WTC11 (cell line): ENCODE data around the gene MORN1. TPM values are rescaled to one million over a fixed set of nuclear protein-coding genes. Genes with fewer than 3 reads are reported as not detected.
A peak's percentile ranks its signal among the peaks of the same experiment; 100 is the strongest.

Experiments used
- ATAC-seq: fragments of 200-7000 bp; cut with Tn5 transposase; 2 replicates; pipeline ENCODE4 v1.10.0; 2021; ENCODE audit warnings: mild to moderate bottlenecking, moderate library complexity
- CTCF ChIA-PET: fragments of 300-600 bp; sonication (Branson Sonifier 250); formaldehyde crosslinking; loops from one replicate; lab custom pipeline; 2021; ENCODE audit warnings: antibody characterized with exemption; lab: Charles Lee
- POLR2A ChIA-PET: fragments of 350-600 bp; sonication (Branson Sonifier 250); formaldehyde crosslinking; loops from one replicate; lab custom pipeline; 2021; ENCODE audit warnings: antibody characterized with exemption; lab: Charles Lee
- DNase-seq: peaks from one replicate; pipeline ENCODE4 v3.0.0; 2021; ENCODE audit warnings: low spot score
- H3K27ac Mint-ChIP-seq: 2 replicates; pipeline ENCODE4 v1.8.0; 2021; ENCODE audit warnings: mixed read lengths
- H3K27me3 Mint-ChIP-seq: 2 replicates; pipeline ENCODE4 v1.8.0; 2021; ENCODE audit warnings: low read depth, mild to moderate bottlenecking, moderate library complexity, mixed read lengths
- H3K36me3 Mint-ChIP-seq: 2 replicates; pipeline ENCODE4 v1.8.0; 2021; ENCODE audit warnings: mixed read lengths
- H3K4me1 Mint-ChIP-seq: 2 replicates; pipeline ENCODE4 v1.8.0; 2022; ENCODE audit warnings: mixed read lengths
- H3K4me3 Mint-ChIP-seq: 2 replicates; pipeline ENCODE4 v1.8.0; 2021; ENCODE audit warnings: mild to moderate bottlenecking, moderate library complexity, mixed read lengths
- H3K9me3 Mint-ChIP-seq: 2 replicates; pipeline ENCODE4 v1.8.0; 2021; ENCODE audit warnings: mixed read lengths
- CBFB ChIP-seq: sonication (generic); formaldehyde crosslinking; IDR thresholded peaks from 2 replicates; pipeline ENCODE4 v1.8.1; 2022; ENCODE audit warnings: mild to moderate bottlenecking, low read depth, missing genetic modification reagents
- CREB1 ChIP-seq: sonication (generic); formaldehyde crosslinking; IDR thresholded peaks from 2 replicates; pipeline ENCODE4 v1.8.0; 2023; ENCODE audit warnings: mild to moderate bottlenecking, missing genetic modification reagents
- ETV6 ChIP-seq: sonication (generic); formaldehyde crosslinking; IDR thresholded peaks from 2 replicates; pipeline ENCODE4 v1.8.1; 2022; ENCODE audit warnings: mild to moderate bottlenecking, missing genetic modification reagents
- FOXP1 ChIP-seq: sonication (generic); formaldehyde crosslinking; IDR thresholded peaks from 2 replicates; pipeline ENCODE4 v1.8.0; 2022; ENCODE audit warnings: missing genetic modification reagents, mild to moderate bottlenecking, moderate library complexity, borderline replicate concordance
- HMGA2 ChIP-seq: fragments of 250-450 bp; sonication (Bioruptor Pico); IDR thresholded peaks from 2 replicates; pipeline ENCODE4 v1.4.0; 2021; ENCODE audit warnings: mild to moderate bottlenecking, moderate library complexity
- NFE2L1 ChIP-seq: sonication (generic); formaldehyde crosslinking; IDR thresholded peaks from 2 replicates; pipeline ENCODE4 v1.8.1; 2023; ENCODE audit warnings: missing genetic modification reagents
- NR2C2 ChIP-seq: sonication (generic); formaldehyde crosslinking; IDR thresholded peaks from 2 replicates; pipeline ENCODE4 v1.8.0; 2022; ENCODE audit warnings: mild to moderate bottlenecking, missing genetic modification reagents
- NR3C1 ChIP-seq: sonication (generic); formaldehyde crosslinking; conservative IDR thresholded peaks from 2 replicates; pipeline ENCODE4 v1.8.1; 2023; ENCODE audit warnings: low read depth, mild to moderate bottlenecking, missing genetic modification reagents
- RELA ChIP-seq: sonication (generic); formaldehyde crosslinking; IDR thresholded peaks from 2 replicates; pipeline ENCODE4 v1.8.1; 2022; ENCODE audit warnings: missing genetic modification reagents, mild to moderate bottlenecking, borderline replicate concordance
- SMAD4 ChIP-seq: sonication (generic); formaldehyde crosslinking; IDR thresholded peaks from 2 replicates; pipeline ENCODE4 v1.8.0; 2022; ENCODE audit warnings: mild to moderate bottlenecking, missing genetic modification reagents
- SOX15 ChIP-seq: fragments of 250-450 bp; sonication (Bioruptor Pico); IDR thresholded peaks from 2 replicates; pipeline ENCODE4 v1.9.0; 2021; ENCODE audit warnings: mild to moderate bottlenecking
- TEAD4 ChIP-seq: sonication (generic); formaldehyde crosslinking; IDR thresholded peaks from 2 replicates; pipeline ENCODE4 v1.8.0; 2022; ENCODE audit warnings: mild to moderate bottlenecking, missing genetic modification reagents
- TP53 ChIP-seq: sonication (generic); formaldehyde crosslinking; IDR thresholded peaks from 2 replicates; pipeline ENCODE4 v1.8.1; 2023; ENCODE audit warnings: mild to moderate bottlenecking, missing genetic modification reagents
- ZBTB21 ChIP-seq: sonication (generic); formaldehyde crosslinking; IDR thresholded peaks from 2 replicates; pipeline ENCODE4 v1.8.1; 2023; ENCODE audit warnings: mild to moderate bottlenecking, missing genetic modification reagents, borderline replicate concordance
- ZNF121 ChIP-seq: sonication (generic); formaldehyde crosslinking; IDR thresholded peaks from 2 replicates; pipeline ENCODE4 v1.8.0; 2023; ENCODE audit warnings: missing genetic modification reagents
- ZNF219 ChIP-seq: sonication (generic); formaldehyde crosslinking; IDR thresholded peaks from 2 replicates; pipeline ENCODE4 v1.8.0; 2023; ENCODE audit warnings: missing genetic modification reagents, mild to moderate bottlenecking, borderline replicate concordance
- ZNF232 ChIP-seq: sonication (generic); formaldehyde crosslinking; IDR thresholded peaks from 2 replicates; pipeline ENCODE4 v1.8.0; 2022; ENCODE audit warnings: mild to moderate bottlenecking, missing genetic modification reagents
- ZNF263 ChIP-seq: sonication (generic); formaldehyde crosslinking; IDR thresholded peaks from 2 replicates; pipeline ENCODE4 v1.8.1; 2022; ENCODE audit warnings: low read depth, mild to moderate bottlenecking, moderate library complexity, missing genetic modification reagents
- ZNF423 ChIP-seq: fragments of 250-450 bp; sonication (Bioruptor Pico); IDR thresholded peaks from 2 replicates; pipeline ENCODE4 v2.1.2; 2022; ENCODE audit warnings: mild to moderate bottlenecking, moderate library complexity
- ZNF671 ChIP-seq: fragments of 250-450 bp; sonication (Bioruptor Pico); IDR thresholded peaks from 2 replicates; pipeline ENCODE4 v1.8.0; 2021; ENCODE audit warnings: mild to moderate bottlenecking
- total RNA-seq: library from RNA; stranded (reverse); gene quantifications from 3 replicates; pipeline ENCODE4 v1.2.3, GENCODE V29; 2021
- TF ChIP-seq, protein P1 (sequence below): sonication (generic); formaldehyde crosslinking; conservative IDR thresholded peaks from 2 replicates; pipeline ENCODE4 v1.8.1; 2023; ENCODE audit warnings: mild to moderate bottlenecking, low read depth, missing genetic modification reagents, moderate library complexity
- TF ChIP-seq, protein P2 (sequence below): sonication (generic); formaldehyde crosslinking; IDR thresholded peaks from 2 replicates; pipeline ENCODE4 v1.8.1; 2023; ENCODE audit warnings: mild to moderate bottlenecking, moderate library complexity, missing genetic modification reagents
- TF ChIP-seq, protein P3 (sequence below): sonication (generic); formaldehyde crosslinking; IDR thresholded peaks from 2 replicates; pipeline ENCODE4 v1.8.1; 2023; ENCODE audit warnings: mild to moderate bottlenecking, missing genetic modification reagents, borderline replicate concordance
- TF ChIP-seq, protein P4 (sequence below): fragments of 250-450 bp; sonication (Bioruptor Pico); IDR thresholded peaks from 2 replicates; pipeline ENCODE4 v1.9.0; 2021; ENCODE audit warnings: mild to moderate bottlenecking
- TF ChIP-seq, protein P5 (sequence below): sonication (generic); formaldehyde crosslinking; IDR thresholded peaks from 2 replicates; pipeline ENCODE4 v1.8.1; 2023; ENCODE audit warnings: mild to moderate bottlenecking, missing genetic modification reagents, moderate library complexity

The MORN1 gene
- total RNA-seq, 1 experiment from 2014 or later: 14.5 TPM

DNA sequence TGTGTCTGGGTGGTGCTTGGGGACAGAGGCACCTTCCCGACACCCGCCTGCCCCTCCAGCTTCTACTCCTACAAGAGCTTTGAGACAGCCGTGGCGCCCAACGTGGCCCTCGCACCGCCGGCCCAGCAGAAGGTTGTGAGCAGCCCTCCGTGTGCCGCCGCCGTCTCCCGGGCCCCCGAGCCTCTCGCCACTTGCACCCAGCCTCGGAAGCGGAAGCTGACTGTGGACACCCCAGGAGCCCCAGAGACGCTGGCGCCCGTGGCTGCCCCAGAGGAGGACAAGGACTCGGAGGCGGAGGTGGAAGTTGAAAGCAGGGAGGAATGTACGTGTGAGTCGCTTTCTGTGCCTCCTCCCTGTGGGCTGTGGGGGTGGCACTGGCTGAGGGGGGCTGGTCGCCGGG lies 87.6 kb downstream of the MORN1 start (continued):
- TF ChIP-seq CBFB (CRISPR knock-in tag) (no peak), SMAD4 (CRISPR knock-in tag) (no peak), ZBTB21 (CRISPR knock-in tag) (no peak), TEAD4 (CRISPR knock-in tag) (no peak), TP53 (CRISPR knock-in tag) (no peak), NFE2L1 (CRISPR knock-in tag) (no peak), ZNF121 (CRISPR knock-in tag) (no peak), ZNF671 (CRISPR knock-in tag) (no peak)
- TF ChIP-seq, protein P1, sequence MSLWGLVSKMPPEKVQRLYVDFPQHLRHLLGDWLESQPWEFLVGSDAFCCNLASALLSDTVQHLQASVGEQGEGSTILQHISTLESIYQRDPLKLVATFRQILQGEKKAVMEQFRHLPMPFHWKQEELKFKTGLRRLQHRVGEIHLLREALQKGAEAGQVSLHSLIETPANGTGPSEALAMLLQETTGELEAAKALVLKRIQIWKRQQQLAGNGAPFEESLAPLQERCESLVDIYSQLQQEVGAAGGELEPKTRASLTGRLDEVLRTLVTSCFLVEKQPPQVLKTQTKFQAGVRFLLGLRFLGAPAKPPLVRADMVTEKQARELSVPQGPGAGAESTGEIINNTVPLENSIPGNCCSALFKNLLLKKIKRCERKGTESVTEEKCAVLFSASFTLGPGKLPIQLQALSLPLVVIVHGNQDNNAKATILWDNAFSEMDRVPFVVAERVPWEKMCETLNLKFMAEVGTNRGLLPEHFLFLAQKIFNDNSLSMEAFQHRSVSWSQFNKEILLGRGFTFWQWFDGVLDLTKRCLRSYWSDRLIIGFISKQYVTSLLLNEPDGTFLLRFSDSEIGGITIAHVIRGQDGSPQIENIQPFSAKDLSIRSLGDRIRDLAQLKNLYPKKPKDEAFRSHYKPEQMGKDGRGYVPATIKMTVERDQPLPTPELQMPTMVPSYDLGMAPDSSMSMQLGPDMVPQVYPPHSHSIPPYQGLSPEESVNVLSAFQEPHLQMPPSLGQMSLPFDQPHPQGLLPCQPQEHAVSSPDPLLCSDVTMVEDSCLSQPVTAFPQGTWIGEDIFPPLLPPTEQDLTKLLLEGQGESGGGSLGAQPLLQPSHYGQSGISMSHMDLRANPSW: no peak
- TF ChIP-seq, protein P2, sequence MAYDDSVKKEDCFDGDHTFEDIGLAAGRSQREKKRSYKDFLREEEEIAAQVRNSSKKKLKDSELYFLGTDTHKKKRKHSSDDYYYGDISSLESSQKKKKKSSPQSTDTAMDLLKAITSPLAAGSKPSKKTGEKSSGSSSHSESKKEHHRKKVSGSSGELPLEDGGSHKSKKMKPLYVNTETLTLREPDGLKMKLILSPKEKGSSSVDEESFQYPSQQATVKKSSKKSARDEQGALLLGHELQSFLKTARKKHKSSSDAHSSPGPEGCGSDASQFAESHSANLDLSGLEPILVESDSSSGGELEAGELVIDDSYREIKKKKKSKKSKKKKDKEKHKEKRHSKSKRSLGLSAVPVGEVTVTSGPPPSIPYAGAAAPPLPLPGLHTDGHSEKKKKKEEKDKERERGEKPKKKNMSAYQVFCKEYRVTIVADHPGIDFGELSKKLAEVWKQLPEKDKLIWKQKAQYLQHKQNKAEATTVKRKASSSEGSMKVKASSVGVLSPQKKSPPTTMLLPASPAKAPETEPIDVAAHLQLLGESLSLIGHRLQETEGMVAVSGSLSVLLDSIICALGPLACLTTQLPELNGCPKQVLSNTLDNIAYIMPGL: no peak

DNA sequence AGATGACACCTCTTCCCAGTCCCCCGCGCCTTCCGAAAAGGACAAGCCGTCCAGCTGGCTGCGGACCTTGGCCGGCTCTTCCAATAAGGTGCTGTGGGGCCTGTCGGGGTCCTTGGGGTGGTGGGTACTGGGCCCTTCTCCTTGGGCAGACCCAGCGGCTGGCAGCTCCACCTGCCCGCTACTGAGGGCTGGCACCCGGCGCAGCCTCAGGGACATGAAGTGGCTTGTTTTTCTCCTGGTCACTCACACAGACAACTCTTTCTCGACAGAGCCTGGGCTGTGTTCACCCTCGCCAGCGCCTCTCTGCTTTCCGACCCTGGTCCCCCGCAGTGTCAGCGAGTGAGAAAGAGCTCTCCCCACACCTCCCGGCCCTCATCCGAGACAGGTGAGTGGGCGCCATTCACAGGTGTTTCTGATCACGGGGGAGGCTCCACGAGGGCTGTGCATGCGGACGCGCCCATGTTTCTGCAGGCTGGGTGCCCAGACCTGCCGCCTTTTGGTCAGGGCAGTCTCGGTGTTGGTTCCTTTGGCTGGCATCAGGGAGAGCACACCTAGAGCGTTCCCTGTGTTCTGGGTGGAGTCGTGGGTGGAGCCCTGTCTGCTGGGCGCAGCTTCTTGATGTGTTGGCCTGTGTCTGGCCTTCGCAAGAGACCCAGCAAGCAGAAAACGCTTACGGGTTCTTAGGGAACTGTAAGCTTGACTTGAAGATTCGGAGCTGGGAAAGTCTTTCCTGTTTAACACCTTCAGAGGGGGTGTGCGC lies 88.2 kb downstream of the MORN1 start:
- Mint-ChIP-seq H3K4me1 (peaks cover 5% of the 10 kb centered on the region; the same call in 1 of the 2 replicates), H3K9me3 (no peaks in the 10 kb centered on the region), H3K4me3 (no peak overlapping the region), H3K27me3 (no peaks in the 10 kb centered on the region), H3K27ac (peak overlapping the region; percentile 91), H3K36me3 (peaks cover 18% of the 10 kb centered on the region)
- no peak for DNase-seq
- POLR2A ChIA-PET: no interaction called here
- TF ChIP-seq ZNF219 (CRISPR knock-in tag) (no peak), ZBTB21 (CRISPR knock-in tag) (no peak), SMAD4 (CRISPR knock-in tag) (no peak), ETV6 (CRISPR knock-in tag) (no peak), ZNF423 (no peak), NR3C1 (CRISPR knock-in tag) (no peak), HMGA2 (CRISPR knock-in tag) (no peak), CREB1 (CRISPR knock-in tag) (no peak), NR2C2 (CRISPR knock-in tag) (no peak), ZNF232 (CRISPR knock-in tag) (no peak), ZNF263 (CRISPR knock-in tag) (no peak), FOXP1 (CRISPR knock-in tag) (no peak), SOX15 (CRISPR knock-in tag) (no peak), RELA (CRISPR knock-in tag) (no peak)
- TF ChIP-seq, protein P3, sequence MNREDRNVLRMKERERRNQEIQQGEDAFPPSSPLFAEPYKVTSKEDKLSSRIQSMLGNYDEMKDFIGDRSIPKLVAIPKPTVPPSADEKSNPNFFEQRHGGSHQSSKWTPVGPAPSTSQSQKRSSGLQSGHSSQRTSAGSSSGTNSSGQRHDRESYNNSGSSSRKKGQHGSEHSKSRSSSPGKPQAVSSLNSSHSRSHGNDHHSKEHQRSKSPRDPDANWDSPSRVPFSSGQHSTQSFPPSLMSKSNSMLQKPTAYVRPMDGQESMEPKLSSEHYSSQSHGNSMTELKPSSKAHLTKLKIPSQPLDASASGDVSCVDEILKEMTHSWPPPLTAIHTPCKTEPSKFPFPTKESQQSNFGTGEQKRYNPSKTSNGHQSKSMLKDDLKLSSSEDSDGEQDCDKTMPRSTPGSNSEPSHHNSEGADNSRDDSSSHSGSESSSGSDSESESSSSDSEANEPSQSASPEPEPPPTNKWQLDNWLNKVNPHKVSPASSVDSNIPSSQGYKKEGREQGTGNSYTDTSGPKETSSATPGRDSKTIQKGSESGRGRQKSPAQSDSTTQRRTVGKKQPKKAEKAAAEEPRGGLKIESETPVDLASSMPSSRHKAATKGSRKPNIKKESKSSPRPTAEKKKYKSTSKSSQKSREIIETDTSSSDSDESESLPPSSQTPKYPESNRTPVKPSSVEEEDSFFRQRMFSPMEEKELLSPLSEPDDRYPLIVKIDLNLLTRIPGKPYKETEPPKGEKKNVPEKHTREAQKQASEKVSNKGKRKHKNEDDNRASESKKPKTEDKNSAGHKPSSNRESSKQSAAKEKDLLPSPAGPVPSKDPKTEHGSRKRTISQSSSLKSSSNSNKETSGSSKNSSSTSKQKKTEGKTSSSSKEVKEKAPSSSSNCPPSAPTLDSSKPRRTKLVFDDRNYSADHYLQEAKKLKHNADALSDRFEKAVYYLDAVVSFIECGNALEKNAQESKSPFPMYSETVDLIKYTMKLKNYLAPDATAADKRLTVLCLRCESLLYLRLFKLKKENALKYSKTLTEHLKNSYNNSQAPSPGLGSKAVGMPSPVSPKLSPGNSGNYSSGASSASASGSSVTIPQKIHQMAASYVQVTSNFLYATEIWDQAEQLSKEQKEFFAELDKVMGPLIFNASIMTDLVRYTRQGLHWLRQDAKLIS (CRISPR knock-in tag): no peak
- TF ChIP-seq, protein P4, sequence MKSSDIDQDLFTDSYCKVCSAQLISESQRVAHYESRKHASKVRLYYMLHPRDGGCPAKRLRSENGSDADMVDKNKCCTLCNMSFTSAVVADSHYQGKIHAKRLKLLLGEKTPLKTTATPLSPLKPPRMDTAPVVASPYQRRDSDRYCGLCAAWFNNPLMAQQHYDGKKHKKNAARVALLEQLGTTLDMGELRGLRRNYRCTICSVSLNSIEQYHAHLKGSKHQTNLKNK (CRISPR knock-in tag): no peak
- TF ChIP-seq, protein P5, sequence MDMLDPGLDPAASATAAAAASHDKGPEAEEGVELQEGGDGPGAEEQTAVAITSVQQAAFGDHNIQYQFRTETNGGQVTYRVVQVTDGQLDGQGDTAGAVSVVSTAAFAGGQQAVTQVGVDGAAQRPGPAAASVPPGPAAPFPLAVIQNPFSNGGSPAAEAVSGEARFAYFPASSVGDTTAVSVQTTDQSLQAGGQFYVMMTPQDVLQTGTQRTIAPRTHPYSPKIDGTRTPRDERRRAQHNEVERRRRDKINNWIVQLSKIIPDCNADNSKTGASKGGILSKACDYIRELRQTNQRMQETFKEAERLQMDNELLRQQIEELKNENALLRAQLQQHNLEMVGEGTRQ (CRISPR knock-in tag): no peak
- CTCF ChIA-PET: interaction anchor here (0.6 to 3.0 kb wide), 3 partner anchors 12 to 108 kb away, joined by 3 to 13 read pairs (median 3); partner anchors contain the start of gene FAAP20
- ATAC-seq: no peak
